ENCODE results near the gene BACE2.

- TF ChIP-seq EZH2 (IDR thresholded peaks at IDR 0.05; ENCODE audit: borderline replicate concordance, insufficient read depth, low read length, poor library complexity, severe bottlenecking) = no peak
- TF ChIP-seq, protein P1, sequence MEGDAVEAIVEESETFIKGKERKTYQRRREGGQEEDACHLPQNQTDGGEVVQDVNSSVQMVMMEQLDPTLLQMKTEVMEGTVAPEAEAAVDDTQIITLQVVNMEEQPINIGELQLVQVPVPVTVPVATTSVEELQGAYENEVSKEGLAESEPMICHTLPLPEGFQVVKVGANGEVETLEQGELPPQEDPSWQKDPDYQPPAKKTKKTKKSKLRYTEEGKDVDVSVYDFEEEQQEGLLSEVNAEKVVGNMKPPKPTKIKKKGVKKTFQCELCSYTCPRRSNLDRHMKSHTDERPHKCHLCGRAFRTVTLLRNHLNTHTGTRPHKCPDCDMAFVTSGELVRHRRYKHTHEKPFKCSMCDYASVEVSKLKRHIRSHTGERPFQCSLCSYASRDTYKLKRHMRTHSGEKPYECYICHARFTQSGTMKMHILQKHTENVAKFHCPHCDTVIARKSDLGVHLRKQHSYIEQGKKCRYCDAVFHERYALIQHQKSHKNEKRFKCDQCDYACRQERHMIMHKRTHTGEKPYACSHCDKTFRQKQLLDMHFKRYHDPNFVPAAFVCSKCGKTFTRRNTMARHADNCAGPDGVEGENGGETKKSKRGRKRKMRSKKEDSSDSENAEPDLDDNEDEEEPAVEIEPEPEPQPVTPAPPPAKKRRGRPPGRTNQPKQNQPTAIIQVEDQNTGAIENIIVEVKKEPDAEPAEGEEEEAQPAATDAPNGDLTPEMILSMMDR (IDR thresholded peaks at IDR 0.05; ENCODE audit: poor library complexity, severe bottlenecking) = peak; percentile 94
- TF ChIP-seq, protein P2, sequence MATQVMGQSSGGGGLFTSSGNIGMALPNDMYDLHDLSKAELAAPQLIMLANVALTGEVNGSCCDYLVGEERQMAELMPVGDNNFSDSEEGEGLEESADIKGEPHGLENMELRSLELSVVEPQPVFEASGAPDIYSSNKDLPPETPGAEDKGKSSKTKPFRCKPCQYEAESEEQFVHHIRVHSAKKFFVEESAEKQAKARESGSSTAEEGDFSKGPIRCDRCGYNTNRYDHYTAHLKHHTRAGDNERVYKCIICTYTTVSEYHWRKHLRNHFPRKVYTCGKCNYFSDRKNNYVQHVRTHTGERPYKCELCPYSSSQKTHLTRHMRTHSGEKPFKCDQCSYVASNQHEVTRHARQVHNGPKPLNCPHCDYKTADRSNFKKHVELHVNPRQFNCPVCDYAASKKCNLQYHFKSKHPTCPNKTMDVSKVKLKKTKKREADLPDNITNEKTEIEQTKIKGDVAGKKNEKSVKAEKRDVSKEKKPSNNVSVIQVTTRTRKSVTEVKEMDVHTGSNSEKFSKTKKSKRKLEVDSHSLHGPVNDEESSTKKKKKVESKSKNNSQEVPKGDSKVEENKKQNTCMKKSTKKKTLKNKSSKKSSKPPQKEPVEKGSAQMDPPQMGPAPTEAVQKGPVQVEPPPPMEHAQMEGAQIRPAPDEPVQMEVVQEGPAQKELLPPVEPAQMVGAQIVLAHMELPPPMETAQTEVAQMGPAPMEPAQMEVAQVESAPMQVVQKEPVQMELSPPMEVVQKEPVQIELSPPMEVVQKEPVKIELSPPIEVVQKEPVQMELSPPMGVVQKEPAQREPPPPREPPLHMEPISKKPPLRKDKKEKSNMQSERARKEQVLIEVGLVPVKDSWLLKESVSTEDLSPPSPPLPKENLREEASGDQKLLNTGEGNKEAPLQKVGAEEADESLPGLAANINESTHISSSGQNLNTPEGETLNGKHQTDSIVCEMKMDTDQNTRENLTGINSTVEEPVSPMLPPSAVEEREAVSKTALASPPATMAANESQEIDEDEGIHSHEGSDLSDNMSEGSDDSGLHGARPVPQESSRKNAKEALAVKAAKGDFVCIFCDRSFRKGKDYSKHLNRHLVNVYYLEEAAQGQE (IDR thresholded peaks at IDR 0.05; ENCODE audit: borderline replicate concordance) = no peak
- TF ChIP-seq SMC3 (conservative IDR thresholded peaks at IDR 0.05; ENCODE audit: poor library complexity) = peak; percentile 94
- no peak for TF ChIP-seq EP300 (conservative IDR thresholded peaks at IDR 0.05; ENCODE audit: poor library complexity, severe bottlenecking)
- TF ChIP-seq TAF1 (IDR thresholded peaks at IDR 0.05; ENCODE audit: low read depth) = no peak
These were observed 115.4 kb downstream of the BACE2 start for GRCh38 chr21:41283211-41283818.
